NCI-H187 (cell line): ENCODE results near the gene GSDMA.

Experiments
- DNase-seq, 2 experiments: peaks; one replicate each; lab custom pipeline; 2025; lab: John Stamatoyannopoulos, UW

GSDMA gene

DNA sequence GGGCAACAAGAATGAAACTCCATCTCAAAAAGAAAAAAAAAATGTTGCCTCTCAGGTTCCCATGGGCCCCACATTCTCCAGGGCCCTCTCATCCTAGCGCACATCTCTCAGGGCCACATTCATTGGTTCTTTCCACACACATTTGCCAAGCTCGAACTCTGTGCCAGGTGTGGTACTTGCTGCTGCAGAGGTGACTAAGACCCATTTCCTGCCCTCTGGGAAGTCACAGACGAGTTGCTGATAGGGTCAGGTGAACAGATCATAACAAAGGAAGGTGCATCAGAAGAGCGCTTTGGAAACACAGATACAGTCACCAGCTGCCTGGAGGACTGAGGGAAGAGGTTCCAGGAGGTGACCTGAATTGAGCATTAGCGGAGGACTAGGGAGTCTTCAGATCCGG, 1.0 kb downstream of the GSDMA start:
- no peak for DNase-seq

DNA sequence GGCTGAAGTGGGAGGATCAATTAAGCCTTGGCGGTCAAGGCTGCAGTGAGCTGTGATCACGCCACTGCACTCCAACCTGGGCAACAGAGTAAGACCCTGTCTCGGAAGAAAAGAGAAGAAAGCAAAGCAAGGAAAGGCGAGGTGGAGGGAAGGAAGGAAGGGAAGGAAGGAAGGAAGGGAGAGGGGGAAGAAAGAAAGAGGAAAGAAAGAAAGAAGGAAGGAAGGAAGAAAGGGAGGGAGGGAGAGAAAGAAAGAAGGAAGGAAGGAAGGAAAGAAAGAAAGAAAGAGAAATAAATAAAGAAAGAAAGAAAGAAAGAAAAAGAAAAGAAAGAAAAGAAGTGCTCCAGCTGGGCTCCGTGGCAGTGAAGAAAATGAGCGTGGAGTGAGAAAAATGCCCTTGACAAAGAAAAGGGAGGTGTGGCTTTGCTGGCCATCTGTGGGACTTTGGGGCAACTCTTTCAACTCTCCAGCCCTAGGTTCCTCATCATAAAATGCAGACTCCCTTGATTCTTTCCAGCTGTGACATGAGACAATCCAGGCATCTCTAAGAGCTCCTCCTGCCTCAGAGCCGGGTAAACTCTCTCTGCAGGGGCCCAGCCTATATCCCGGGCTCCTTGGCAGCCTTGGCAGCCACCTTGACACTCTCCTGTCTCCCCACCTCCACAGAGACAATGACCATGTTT, 2.4 kb downstream of the GSDMA start:
- no peak for DNase-seq

DNA sequence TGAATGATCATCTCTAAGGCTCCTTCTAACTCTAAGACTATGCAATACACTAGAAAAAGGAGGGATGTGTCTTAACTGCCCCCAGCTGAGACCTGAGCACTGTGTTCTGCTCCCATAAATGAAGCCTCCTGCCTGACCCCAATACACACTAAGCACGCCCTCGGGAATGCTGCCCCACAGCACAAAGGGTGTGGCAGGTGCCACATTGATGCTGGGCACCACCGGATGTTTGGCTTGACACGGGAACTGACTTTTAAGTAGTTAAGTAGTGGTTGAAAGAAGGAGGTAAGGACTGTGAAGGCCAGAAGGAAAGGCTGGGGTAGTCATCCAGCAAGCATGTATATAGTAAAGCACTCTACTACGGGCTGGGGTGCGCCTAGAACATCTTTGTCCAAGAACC, 4.0 kb downstream of the GSDMA start:
- no peak for DNase-seq

DNA sequence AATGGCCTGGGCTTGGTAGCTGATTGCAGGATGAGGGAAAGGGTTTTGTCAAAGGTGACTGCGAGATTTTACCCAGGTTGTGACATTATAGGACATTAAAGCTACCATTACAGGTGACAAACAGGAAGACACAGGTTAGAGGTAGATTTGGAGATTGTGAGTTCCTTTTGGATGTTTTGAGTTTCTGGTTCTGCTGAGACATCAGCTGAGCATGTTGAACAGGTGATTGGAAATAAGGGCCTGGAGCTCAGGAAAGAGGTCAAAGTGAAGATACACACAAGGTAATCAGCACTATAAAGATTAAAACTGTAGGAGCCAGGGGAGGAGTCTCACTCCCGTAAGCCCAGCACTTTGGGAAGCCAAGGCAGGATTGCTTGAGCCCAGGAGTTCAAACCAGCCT, 6.0 kb downstream of the GSDMA start:
- no peak for DNase-seq

DNA sequence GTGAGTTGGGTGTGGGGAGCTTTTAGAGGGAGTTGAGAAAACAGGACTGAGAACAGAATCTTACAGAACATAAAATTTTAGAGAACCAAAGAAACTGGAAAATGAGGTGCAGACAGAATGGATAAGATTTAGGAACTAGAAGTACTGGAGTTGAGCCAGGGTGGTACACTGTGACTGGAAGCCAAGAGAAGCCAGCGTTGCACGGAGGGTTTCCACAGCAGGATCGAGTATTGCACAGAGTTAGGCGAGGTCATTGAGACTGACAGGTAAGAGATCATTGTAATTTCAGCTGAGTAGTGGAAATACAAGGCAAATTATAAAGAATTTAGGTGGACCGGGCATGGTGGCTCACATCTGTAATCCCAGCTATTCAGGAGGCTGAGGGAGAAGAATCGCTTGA, 6.6 kb downstream of the GSDMA start:
- DNase-seq = no peak

DNA sequence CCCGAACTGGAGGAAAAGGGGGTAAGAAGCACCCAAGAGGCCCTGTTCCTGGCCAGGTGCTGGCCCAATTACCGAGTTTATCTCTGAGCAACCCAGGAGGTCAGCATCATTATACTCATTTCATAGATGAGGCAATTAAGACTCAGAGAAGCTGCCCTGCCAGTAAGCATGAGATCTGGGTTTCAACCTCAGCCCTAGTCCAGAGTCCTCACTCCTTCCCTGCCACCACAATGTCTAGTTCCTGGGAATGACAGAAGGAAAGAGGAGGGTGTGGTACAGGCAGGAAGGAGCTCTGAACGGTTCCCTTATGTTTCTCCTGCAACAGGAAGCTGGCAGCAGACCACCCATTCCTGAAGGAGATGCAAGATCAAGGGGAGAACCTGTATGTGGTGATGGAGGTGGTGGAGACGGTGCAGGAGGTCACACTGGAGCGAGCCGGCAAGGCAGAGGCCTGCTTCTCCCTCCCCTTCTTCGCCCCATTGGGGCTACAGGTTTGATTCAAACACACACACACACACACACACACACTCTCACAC, 7.4 kb downstream of the GSDMA start:
- DNase-seq = no peak

DNA sequence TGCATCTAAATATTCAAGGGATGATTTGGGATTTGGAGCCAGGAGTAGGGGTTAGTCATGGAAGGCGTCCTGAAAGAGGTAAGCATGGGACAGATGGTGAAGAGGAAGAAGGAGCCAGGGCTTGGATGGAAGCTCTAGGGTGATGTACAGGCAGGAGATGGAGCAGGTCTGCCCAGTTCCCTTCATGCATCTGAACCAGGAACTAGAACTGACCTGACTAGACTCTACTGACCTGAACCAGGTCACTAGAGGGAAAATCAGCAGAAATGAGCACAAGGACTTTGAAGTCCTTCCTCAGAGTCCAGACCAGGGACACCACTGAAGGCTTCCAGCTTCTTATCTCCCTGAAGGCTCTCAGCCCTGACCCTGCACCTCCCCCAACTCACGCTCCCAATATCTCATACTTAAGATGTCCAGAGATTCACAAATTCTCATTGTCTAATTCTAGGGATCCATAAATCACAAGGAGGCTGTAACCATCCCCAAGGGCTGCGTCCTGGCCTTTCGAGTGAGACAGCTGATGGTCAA, 8.3 kb downstream of the GSDMA start:
- no peak for DNase-seq

DNA sequence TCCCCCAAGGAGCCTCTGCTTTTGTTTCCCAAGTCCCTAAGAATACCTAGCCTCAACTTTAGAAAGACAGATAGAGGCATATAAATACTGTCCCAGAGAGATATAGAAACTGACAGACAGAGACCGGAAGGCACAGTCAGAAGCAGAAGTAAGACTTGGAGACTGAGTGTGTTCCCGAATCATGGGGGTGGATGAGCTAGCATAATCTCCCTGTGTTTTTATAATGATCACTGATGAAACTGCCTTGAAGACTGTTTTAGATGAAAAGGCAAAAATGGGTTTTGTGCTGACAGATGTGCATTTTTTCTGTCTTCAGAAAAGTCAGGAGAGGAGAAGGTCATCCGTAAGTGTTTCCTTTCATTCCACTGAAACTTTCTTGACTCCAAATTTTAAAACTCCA, 9.5 kb downstream of the GSDMA start:
- no peak for DNase-seq

DNA sequence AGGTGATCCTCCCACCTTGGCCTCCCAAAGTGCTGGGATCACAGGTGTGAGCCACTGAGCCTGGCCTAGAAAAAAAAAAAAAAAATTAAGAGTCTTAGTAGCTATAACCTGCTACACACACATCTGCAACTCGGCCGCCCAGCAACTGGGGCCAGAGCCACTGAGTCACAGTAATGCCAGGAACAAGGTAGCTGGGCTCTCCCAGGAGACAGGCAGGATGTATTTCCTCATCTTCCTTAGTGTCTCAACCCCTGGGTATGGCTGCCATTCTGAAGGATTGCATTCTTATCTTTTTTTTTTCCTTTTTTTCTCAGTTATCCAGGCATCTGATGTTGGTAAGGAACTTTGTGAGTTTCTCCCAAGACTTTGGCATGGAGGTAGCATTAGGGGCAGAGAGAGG, 10.7 kb downstream of the GSDMA start:
- DNase-seq = no peak

DNA sequence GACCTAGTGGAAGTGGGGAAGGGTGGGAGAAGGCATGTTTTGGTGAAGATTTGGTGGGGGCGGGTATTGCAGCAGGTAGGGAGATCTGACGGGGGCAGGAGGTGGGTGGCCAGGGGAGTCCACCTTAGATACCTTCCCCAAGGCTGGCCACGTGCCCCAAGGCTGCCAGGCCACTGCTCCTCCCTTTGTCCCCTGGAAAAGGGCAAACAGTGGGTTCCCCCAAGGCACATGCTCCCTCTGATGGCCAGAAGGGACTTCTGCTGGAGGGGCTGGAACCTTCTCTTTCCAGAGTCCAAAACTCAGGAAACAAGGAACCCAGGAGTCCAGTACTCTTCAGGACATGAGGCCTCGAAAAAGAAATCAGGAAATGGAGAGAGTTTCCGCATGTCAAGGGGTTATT, 11.6 kb downstream of the GSDMA start:
- no peak for DNase-seq

DNA sequence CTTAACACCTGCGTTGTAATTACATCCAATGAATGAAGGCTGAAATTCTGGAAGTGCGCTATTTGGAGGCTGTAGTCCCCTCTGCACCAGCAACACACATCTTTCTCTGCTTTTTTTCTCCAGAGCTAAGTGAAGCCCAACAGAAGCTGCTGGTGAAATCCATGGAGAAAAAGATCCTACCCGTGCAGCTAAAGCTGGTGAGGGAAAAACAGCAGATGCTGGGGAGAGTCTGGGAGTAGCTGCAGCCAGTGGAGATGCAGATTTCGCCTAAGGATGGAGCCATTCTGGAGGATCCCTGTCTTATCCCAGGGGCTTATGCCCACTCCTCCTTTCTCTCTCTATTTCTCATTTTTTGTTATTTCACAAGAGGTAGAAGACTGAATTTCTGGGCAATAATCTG, 13.0 kb downstream of the GSDMA start:
- no peak for DNase-seq

DNA sequence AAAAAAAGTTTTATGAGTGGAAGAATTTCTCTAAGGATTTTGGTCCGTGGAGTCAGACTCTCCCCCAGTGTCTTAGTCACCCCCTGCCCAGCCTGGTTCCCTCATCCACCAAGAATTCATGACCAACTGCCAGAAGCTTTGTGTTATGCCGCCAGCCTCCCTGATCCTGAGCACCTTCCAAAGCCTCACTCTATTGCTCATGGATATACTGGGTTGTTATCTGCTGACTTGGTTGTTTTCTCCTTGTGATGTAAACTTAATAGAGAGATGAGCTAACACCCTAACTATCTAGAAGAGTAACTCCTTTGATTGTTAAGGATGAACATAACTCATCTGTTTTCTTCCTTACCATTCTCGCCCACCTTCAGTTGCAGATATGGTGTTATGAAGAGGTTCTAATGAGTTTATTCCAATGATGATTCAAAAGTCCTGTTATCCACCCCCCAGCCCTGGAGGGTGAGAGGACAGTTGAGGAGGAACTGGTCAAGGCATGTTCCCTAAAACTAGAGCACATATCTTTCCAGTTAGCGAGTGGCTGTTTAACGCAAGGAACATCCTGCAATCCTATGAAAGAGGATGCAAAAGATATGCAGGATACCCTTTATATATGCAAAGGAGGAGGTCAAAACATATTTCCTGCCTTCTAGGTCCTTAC, 16.3 kb downstream of the GSDMA start:
- DNase-seq = no peak

DNA sequence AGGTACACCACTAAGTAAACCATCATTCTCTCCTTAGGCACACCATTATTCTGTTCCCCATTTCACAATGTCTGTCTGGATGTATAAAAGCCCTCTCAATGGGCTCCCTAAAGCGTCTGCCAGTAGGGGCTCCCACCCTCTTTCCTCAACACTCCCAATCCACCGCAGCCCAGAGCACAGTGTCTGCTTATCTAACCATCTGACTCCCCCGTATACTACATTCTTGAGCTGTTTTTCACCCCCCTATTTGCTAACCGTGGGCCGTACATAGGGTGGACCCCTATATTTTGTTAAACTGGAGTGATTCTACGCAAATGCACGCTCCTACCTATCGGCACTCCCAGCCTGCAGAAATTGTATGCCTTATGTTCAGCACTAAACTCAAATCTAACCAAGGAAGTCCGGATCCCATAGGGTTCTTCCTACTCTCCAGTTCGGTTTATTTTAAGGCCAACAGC, 17.1 kb downstream of the GSDMA start:
- DNase-seq = no peak

DNA sequence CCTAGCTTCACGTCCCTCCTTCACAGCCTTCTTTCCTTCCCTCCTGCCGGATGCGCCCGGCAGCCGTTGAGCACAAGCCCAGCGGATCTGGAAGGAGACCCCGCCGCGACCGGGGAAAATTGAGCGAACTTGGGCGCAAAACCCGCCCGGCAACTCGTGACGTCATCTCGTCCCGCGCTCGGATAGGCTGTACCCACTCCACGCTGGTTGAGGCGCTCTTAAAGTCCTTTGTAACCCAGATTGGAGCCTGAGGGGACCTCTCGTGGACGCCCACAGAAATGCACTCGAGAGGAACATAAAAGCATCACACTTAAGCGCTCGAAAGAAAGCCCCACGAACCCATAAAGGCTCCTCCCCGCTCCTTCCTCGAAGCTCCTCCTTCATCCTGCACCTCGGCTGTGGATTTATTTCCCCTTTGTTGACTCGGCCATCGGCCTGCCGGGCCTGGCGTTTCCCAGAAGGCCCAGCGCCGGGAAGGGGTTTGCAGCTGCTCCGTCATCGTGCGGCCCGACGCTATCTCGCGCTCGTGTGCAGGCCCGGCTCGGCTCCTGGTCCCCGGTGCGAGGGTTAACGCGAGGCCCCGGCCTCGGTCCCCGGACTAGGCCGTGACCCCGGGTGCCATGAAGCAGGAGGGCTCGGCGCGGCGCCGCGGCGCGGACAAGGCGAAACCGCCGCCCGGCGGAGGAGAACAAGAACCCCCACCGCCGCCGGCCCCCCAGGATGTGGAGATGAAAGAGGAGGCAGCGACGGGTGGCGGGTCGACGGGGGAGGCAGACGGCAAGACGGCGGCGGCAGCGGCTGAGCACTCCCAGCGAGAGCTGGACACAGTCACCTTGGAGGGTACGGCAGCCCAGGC, 17.8 kb downstream of the GSDMA start, which contains the start of gene PSMD3:
Gene PSMD3, plus strand, starts transcription at position 457 of the 856 bp plus-strand sequence. Its CDS starts 164 bp downstream, at position 621.
- peak; percentile 88 to 97 for DNase-seq

DNA sequence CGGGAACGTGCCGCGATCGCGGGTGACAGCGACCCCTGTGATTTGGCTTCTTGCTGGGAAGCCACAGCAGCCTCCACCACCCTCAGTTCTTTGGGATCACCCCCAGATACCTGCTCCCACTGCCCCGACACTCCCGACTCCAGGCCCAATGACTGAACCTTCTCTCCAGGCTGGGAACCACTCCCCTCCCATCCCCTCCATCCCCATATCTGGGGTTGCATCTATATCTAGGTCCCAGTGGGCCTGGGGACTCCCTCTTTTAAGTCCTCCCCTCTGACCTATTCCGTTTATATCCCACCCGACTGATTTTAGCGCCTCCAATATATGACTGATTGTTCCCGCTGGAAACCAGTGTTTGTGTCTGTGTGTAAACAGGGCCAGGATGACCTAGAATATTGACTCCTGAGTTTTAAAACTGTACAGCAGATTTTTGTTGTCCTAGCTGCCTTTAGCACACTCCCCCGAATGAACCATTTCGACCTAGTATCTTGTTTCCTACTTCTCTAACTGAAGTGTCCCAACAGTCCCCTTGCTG, 18.5 kb downstream of the GSDMA start:
- DNase-seq = peak in 1 of 2 experiments; percentile 5

DNA sequence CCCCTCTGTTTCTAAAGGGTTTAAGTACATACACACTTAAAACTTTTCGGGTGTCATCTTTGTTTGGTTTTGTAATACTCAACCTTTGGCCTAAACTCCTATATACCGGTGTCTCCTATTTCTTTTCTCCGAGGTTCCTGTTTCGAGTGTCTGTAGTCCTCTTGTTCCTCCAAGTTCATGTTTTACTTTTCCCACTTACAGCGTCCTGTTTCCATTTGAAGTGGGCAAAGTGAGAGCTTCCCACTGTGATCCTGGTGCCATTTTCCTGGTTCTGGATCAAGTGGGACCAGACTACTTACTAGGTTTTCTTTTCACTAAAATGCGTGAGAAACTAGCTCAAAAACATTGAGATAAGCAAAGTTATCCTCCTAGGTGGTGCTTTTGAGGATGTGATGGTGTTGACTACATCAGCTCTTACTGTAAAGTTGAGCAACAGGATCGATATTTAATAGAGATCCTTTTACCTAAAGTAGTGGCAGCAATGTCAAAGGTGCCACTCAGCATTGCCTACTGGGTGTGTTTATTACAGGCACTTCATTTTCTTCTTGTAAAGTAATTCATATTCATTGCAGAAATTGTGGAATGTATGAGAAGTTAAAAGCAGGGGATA, 19.1 kb downstream of the GSDMA start:
- no peak for DNase-seq

DNA sequence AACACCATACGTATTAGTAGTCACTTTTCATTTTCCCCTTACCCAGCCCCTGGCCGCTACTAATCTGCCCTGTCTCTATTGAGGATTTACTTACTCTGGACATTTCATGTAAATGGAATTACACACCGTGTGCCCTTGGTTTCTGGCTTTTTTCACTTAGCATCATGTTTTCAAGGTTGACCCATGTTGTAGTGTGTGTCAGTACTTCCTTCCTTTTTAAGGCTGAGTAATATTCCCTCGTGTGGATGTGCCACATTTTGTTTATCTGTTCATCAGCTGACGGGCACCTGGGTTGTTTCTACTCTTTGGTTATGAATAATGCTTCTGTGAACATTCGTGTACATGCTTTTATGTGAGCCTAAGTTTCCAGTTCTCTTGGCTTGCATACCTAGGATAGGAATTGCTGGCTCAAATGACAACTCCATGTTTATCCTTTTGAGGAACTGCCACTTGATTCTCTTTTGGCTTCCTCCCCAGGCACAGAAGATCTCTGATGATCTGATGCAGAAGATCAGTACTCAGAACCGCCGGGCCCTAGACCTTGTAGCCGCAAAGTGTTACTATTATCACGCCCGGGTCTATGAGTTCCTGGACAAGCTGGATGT, 25.5 kb downstream of the GSDMA start:
- no peak for DNase-seq

DNA sequence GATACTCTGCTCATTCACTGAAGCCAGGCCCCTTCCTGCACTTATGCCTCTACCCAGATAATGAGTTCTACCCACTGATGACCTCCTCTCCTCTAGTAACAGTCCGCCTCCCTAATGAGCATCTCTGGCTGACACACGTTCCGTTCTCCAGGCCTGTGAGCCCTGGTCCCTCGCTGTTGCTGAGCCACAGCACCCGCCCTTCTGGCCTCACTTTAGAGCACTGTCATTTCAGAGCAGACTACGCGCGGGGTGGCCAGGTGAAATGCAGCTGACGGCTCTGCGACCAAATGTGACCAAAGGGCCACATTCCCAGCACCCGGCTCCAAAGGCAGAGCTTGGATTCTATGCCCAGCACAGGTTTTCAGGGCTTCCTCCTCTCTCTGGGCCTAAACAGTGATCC, 31.6 kb downstream of the GSDMA start:
- no peak for DNase-seq

DNA sequence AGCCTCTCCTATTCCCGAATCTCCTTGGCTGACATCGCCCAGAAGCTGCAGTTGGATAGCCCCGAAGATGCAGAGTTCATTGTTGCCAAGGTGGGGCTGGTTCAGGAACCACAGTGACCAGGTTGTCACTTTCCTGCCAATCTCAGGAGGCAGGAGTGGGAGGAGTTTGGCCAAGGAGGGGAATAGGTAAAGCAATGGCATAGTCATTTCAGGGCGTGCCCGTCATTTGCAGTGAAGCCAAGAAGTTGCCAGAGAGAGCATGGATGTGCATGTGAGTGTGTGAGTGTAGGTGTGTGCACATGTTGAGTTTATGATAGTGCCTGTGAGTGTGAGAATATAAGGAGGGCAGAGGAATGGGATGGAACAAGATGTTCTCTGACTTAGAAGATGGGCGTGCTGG, 32.6 kb downstream of the GSDMA start:
- no peak for DNase-seq

DNA sequence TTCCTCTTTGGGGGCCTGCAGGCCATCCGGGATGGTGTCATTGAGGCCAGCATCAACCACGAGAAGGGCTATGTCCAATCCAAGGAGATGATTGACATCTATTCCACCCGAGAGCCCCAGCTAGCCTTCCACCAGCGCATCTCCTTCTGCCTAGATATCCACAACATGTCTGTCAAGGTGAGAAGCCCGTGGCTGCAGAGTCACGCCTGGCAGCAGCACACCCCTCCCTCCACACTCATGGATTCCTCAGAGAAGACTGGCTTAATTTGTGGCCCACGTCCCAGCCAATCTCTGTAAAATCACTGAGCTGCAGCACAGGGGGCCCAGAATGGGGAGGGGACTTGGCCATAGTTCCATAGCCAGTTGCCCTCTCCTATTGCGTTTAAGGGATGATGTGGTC, 33.4 kb downstream of the GSDMA start:
- no peak for DNase-seq

DNA sequence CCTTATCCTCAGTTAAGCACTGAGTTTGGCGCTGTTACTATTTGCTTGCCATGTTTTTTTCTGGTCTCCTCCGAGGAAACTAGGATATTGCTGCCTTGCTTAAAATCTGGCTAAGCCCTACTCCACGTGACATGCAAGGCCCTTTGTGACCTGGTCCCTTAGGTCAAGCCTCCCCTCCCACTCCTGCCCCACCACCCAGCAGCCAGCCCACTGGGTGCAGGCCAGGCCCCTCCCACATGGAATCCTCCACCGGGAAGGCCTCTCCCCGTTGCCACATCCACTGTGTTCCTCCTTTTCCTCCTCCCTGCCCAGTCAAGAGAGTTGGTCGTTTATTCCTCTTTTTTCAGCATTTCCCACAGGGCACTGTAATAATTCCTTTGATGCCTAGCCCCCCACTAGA, 34.0 kb downstream of the GSDMA start:
- no peak for DNase-seq
